ENCODE measurements around the gene ZNF423.

The ZNF423 gene

GRCh38 chr16:49530427-49530970 lies 325.4 kb downstream of the ZNF423 start:
- no peak for DNase-seq (ENCODE audit: low spot score)

GRCh38 chr16:49529411-49530045 lies 326.4 kb downstream of the ZNF423 start:
- no peak for DNase-seq (ENCODE audit: low spot score)

GRCh38 chr16:49528866-49529288 lies 327.0 kb downstream of the ZNF423 start:
- no peak for DNase-seq (ENCODE audit: low spot score)

GRCh38 chr16:49528060-49528865 lies 327.6 kb downstream of the ZNF423 start:
- DNase-seq (ENCODE audit: low spot score): no peak

- no peak for DNase-seq (ENCODE audit: low spot score)
Observed at GRCh38 chr16:49527611-49528010, 328.3 kb downstream of the ZNF423 start.

- no peak for DNase-seq (ENCODE audit: low spot score)
Observed at GRCh38 chr16:49526860-49527365, 329.0 kb downstream of the ZNF423 start.

- DNase-seq (ENCODE audit: low spot score): no peak
Observed at GRCh38 chr16:49524947-49525315, 331.0 kb downstream of the ZNF423 start.

GRCh38 chr16:49524216-49524946 lies 331.5 kb downstream of the ZNF423 start:
- no peak for DNase-seq (ENCODE audit: low spot score)

- DNase-seq (ENCODE audit: low spot score): no peak
Observed at GRCh38 chr16:49523435-49524159, 332.3 kb downstream of the ZNF423 start.

GRCh38 chr16:49521734-49522325 lies 334.1 kb downstream of the ZNF423 start:
- DNase-seq (ENCODE audit: low spot score): no peak

GRCh38 chr16:49520492-49521038 lies 335.3 kb downstream of the ZNF423 start:
- no peak for DNase-seq (ENCODE audit: low spot score)

- no peak for DNase-seq (ENCODE audit: low spot score)
Observed at GRCh38 chr16:49519741-49520140, 336.2 kb downstream of the ZNF423 start.

GRCh38 chr16:49519008-49519656 lies 336.8 kb downstream of the ZNF423 start:
- no peak for DNase-seq (ENCODE audit: low spot score)

GRCh38 chr16:49516382-49517036 lies 339.4 kb downstream of the ZNF423 start:
- DNase-seq (ENCODE audit: low spot score): no peak

GRCh38 chr16:49515861-49516260 lies 340.1 kb downstream of the ZNF423 start:
- no peak for DNase-seq (ENCODE audit: low spot score)

- no peak for DNase-seq (ENCODE audit: low spot score)
Observed at GRCh38 chr16:49515016-49515565, 340.8 kb downstream of the ZNF423 start.

GRCh38 chr16:49514073-49514980 lies 341.6 kb downstream of the ZNF423 start:
- no peak for DNase-seq (ENCODE audit: low spot score)

GRCh38 chr16:49513040-49513439 lies 342.9 kb downstream of the ZNF423 start:
- peak; percentile 17 for DNase-seq (ENCODE audit: low spot score)
